ENCODE data around the gene LSR.

- TF ChIP-seq CTCF (IDR thresholded peaks at IDR 0.05) (no peak), POLR2A (IDR thresholded peaks at IDR 0.05) (no peak)
These were observed 42.5 kb downstream of the LSR start for GRCh38 chr19:35291259-35291658.
